Stimulated activated CD8-positive, alpha-beta memory T cell treated with anti-CD3 and anti-CD28 coated beads, Interleukin-12 subunit alpha, Interleukin-12 subunit beta, amount 100 ng/mL, for 4 hours (primary cell): Measurements from ENCODE around the gene NFYB.

ENCODE experiments used
- DNase-seq: peaks from one replicate; pipeline ENCODE4 v3.0.0-alpha.2; 2020; ENCODE audit warnings: low read depth

The NFYB gene

DNA sequence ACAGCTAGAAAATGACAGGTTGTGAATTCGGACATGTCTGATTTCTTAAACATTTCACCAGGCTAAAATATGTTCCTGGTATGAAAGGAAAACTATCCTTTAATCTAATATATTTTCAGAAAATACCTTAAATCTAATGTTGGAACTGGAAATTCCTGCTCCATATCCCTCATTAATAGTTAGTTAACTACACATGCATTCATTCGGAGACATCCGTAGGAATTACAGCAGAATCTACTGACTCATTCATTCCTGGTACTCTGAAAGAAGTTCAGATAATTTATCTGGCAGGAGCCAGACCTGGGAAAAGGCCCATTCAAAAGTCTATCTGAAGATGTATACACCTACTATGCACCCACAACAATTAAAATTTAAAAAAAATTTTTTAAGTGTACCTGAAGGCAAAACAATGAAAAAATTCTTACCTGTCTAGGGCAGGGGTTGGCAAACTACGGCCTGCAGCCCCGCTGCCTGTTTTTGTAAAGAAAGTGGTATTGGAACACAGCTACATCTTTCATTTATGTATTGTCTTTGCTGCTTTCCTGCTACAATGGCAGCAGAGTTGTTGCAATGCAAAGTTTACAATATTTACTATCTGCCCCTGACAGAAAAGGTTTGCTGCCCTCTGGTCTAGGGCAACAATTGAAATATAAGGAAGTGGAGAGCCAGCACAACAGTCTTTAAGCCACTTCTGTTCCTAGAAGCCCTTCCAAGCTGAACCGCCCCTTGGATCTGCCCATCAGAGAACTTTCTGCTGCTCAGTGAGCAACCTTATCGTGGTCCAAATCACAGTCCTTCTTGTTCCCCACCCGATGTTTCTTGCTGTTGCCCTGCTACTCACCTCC lies 17.9 kb upstream of the NFYB start:
- no peak for DNase-seq

DNA sequence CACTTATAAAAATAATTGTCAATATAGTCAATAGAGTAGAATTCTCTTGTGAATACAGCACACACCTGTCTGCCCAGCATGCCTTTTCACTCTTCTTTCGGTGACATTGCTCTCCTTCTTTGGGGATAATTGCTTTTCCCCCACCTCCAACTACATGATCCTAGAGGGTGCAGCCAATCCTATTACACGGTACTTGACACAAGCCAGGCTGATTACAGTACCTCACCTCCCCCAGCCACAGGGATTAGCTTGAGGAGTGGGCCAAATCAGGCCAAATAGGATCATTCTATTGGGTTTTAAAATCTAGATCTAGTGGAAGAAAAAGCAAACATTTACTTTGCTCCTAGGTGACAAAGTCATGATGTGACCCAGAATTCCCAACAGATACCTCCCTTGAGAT lies 16.8 kb upstream of the NFYB start:
- no peak for DNase-seq

DNA sequence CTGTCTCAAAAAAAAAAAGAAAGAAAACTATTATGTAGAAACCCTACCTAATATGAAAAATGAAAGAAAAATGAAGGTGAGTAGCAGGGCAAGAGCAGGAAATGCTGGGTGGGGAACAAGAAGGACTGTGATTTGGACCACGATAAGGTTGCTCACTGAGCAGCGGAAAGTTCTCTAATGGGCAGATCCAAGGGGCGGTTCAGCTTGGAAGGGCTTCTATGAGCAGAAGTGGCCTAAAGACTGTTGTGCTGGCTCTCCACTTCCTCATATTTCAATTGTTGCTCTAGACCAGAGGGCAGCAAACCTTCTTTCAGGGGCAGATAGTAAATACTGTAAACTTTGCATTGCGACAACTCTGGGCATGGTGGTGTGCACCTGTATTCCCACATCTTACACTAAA lies 16.3 kb upstream of the NFYB start:
- no peak for DNase-seq

DNA sequence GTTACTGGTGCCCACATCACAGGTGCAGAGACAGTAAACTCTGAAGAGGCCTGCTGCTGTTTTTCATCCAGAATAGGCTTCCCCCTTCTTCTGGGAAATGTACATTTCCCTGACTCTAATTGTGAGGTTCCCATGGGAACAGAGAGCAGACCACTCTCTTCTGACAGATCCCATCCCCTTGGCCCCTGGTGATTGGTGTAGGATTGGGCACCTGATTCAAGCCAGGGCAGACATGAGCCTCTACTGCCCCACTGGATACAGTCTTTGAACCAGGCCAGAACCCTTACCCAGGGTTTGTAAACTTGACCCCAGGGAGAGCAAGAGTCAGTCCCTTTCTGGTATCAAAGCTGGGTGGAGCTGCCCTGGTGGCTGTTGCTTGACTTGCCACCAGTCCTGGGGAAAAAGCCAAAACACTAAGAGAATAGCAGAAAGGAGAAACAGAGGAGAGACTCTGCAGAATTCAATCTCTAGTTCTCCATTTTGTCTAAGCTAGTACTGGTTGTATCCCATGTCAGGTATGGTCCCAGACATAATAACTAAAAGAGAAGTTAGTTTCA lies 14.8 kb upstream of the NFYB start:
- no peak for DNase-seq

DNA sequence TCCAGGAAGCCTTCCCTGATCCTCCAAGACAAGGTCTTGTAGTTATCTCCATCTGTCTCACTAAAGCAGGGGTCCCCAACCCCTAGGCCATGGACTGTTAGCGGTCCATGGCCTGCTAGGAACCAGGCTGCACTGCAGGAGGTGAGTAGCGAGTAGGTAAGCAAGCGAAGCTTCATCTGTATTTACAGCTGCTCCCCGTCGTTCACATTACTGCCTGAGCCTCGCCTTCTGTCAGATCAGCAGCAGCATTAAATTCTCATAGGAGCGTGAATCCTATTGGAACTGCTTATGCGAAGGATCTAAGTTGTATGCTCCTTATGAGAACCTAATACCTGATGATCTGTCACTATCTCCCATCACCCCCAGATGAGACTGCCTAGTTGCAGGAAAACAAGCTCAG lies 12.4 kb upstream of the NFYB start:
- no peak for DNase-seq

DNA sequence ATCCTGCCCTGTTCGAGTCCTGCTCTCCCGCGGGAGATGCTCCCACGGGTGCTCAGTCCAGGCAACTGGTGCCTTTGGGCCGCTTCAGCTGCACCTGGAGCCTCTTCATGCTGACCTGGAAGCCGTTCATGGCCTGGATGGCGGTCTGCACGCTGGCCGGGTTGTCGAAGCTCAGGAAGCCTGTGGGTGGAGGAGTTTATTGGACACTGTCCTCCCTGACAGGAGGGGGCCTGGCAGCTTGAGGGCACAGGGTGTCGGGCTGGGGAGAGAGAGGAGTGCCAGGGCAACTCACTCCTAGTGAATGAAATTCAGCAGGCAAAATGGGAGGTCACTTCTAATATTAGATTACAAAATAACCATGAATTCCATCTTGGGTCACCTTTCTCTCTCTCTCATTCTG lies 9.3 kb upstream of the NFYB start:
- DNase-seq = no peak

DNA sequence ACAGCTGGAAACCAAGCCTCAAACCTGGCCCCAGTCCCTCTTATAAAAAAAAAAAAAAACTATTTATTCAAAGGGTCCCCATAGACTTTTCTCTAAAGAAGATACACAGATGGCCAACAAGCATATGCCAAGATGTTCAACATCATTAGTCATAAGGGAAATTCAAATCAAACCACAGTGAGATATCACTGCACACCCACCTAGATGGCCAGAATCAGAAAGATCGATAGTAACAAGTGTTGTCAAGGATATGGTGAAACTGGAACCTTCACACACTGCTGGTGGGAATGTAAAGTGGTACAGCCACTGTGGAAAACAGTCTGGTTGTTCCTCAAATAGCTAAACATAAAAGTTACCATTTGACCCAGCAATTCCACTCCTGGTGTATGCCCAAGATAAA lies 5.9 kb upstream of the NFYB start:
- no peak for DNase-seq

DNA sequence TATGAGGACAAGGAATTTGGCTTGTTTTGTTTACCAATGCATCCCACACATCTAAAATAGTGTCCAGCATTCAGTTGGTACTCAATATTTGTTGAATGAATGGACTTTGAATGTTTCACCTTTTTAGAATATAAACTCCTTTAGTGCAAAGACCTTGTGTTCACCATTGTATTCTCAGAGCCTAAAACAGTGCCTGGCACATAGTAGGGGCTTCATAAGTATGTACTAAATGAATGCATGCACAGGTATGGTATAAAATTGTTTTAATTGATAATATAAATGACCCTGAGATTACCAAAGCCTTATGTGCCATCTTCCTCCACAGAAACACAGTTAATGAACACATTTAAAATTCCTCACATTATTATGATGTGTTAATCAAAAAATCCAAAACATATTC lies 5.0 kb upstream of the NFYB start:
- no peak for DNase-seq

DNA sequence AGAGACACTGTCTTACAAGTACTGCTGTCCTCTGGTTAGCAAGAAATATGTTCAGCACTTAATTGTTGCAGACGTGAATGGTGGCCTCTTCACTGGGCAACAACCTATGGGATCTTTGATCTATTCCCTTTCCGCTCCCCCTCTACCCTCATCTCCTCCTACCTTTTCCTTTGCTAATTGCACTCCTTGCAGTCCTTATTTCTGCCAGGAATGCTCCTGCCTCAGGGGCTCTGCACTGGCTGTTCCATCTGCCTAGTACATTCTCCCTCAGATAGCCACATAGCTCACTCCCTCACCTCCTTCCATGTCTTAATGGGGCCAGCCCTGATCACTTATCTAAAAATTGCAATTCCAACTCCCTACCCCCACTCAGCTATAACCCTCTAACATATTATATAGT lies 4.5 kb upstream of the NFYB start:
- no peak for DNase-seq

DNA sequence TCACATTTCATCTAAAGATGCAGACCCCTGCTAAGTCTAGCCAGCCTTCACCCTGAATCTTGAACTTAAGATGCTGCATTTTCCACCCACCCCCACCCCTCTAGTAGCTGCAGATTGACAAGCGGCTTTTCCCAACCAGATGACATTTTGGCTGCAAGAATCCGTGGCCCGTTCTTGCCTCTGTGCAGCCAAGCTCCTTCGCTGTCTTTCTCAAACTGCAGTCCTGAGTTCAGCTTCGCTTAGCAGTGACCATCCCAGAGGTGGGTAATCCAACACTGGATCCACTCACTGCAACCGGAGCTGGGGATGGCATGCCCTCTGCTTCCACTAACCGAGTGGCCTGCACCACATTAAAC lies 765 bp upstream of the NFYB start:
- no peak for DNase-seq

DNA sequence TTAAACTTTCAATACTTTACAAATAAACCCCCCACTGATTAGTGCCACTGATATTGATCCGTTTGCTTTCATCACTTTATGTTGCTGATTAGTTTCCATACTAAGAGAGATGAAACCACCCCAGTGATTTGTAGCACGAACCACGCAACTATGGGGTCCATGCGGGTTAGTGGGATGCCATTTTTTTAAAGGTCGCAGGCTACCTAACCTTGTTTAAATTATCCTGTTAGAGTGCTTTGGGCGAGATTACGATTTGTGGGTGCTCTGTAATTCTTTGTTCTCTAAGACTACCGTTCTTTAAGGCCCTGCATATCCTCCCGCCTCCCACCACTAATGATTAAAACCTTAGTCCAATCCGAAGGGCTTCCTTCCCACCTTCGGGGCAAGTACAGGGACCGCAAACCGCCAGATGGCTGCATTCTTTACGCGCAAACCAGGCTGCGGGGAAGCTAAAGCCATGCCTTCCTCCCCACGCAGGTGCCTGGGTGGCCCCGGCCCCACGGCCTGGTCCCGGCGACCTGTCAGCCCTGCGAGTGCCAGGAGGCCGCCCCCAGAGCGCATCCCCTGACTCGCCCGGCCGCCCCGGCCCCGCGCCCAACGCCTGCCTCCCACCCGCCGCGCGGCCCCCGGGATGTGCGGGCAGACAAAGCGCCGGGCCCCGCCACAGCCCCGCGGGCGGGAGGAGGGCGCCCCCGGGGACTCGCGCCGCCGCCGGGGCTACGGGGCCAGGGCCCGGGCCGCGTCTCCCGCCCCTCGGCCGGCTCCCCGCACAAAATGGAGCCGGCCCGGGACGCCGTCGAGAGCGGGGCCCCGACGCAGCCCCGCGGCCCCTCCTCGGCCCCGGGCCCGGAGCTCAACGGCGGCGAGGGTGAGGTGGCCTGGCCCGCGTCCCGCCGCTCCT lies 759 bp downstream of the NFYB start:
- peak; percentile 32 for DNase-seq

DNA sequence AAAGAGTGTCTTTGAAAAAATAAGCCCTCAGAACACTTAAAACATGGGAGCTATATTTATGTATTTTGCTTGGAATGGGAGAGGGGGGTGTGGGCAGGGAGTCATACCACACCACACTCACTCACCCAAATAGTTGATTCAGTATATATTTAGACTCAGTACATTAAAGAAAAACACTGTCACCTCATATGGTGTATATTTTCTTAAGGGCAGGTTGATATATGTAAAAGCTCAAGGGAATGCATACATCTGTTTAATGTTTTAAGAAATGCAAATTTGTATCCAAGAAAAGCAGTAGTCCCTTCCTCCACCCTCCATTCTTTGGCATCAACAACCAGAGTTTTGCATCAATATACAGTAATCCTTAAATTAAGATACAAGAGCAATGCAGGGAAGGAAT lies 1.4 kb downstream of the NFYB start:
- DNase-seq = no peak

DNA sequence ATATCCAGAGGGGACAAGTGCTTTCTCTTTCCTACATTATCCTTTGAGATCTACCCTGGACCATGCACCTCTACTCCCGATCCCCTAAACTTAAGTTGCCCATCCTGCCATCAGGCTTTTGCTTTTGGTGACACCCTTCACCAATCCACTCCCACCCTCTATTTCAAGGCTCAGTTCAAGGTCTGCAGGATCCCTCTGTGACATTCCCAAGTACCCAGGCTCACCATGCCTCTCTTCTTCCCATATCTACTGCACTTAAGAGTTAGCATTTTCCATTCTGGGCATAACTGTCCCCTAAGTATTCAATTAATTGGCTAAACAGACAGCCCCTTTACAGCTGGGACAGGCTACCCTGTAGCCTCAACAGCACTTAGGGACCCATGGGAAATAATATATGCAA lies 3.1 kb downstream of the NFYB start:
- no peak for DNase-seq

DNA sequence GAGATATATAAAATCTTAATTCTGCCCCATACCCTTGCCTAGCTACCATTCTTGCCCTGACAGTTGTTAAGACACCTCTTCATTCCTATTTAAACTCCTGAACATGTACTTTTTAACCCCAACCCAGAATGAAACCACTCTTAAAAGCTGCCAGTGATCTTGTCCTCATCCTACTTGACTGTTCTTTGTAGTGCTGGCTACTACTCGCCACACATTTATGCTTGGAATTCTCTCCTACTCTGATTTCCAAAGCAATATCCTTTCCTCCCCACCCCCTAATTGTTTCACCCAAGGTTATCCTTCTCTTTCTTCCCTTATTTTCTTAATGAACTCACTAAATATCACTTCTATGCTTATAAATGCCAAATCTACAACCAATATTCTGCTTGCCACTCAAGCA lies 4.1 kb downstream of the NFYB start:
- DNase-seq = no peak

DNA sequence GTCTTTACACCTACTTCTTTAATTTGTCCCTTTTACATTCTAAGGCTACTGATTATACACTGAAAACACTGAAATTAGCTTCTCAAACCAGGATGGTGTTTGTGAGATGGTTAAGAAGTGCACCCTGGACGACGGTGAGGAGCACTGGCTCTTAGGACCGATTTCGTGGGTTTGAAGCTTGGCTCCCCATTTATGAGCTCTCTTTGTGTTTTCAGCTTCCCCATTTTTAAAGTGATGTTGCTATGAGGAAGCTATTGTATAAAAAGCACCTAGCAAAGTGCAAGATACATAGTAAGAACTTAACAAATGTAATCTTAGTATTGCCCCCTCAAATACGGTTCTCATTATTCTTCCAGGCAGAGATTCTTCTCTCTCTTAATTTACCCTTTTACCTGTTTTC lies 4.7 kb downstream of the NFYB start:
- DNase-seq = no peak

DNA sequence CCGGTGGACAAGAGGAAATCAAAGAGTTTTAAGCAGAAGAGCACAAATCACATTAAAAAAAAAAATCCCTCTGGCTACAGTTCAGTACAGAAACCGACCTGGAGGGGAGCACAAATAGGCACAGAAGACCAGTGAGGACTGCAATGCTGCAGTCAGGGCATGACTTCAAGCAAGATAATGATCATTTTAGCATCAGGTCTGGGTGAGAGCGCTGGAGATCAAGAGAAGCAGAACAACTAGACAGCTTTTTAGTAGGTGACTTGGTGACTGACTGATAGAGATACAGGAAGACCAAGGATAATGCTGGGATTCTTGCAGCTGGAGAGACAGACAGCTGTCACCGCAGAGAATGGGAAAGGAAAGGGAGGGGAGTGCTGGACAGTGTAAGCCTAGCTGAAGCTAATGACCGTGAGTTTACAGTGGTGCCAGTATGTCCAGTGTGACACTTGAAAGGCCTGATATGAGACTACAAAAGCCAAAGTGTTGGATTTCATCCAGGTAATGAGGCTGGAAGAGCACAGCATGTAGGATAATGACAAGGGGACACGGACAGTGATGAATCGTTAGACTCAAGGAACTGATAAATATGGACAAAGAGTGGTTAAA lies 5.6 kb downstream of the NFYB start:
- no peak for DNase-seq

DNA sequence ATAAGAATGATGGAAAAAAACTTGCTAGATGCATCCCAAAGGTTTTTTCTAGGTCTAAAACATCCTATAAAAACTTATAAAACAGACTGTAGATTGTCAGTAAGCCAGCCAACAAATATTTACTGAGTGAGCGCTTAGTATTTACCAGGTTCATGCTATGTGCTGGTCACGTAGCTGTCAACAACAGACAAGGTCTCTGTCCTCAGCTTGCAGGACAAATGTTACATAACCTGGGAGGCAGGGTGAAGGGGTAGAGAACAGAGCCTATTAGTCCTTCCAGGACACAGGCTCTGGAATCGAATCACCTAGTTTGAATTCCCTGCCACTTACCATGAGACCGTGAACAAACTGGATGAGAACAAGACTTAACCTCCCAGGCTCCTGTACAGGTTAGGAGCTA lies 6.4 kb downstream of the NFYB start:
- DNase-seq = no peak

DNA sequence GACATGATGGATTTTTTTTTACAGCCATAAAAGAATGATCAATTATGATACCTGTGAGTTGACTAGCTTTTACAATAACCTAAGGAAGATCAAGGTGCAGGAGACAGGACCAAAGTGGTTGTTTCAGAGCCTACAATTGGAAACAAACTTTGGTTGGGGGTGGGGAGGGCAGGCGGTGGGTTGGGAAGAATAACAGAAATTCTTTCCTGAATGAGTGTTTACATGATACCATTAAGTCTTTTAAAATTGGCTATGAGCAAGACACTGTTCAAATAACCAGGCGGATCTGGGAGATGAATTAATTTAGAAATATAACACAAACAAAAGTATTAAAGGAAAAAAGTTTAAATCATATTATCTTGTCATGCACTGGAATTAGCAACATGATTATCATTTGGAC lies 7.2 kb downstream of the NFYB start:
- DNase-seq = no peak

DNA sequence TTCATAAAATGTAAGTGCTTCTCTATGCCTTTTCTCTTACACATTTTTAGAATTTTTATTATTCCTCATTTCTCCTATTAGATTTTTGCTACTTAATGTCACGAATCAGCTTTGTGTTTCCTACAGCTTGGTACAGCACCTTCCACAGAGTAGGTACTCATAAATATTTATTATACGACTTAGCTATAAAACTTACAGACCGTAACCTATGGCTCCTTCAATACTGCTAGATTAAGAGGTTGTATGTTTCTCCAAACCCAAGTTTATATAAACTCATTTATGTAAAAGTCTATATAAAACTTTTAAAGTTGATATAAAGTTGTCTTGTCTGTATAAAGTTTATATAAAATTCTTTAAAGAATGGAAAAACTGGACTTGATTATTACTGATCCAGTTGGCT lies 11.5 kb downstream of the NFYB start:
- no peak for DNase-seq

DNA sequence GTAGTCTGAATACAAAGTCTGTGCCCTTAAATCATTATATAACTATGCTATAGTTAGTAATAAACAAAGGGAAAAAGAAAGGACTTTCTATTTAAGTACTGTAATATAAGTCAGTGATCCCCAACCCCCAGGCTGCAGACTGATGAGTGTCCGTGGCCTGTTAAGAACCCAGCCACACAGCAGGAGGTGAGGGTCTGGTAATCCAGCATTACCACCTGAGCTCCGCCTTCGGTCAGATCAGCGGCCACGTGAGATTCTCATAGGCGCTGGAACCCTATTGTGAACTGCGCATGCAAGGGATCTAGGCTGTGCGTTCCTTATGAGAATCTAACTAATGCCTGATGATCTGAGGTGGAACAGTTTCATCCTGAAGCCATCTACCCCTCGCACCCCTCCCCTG lies 15.7 kb downstream of the NFYB start:
- no peak for DNase-seq

DNA sequence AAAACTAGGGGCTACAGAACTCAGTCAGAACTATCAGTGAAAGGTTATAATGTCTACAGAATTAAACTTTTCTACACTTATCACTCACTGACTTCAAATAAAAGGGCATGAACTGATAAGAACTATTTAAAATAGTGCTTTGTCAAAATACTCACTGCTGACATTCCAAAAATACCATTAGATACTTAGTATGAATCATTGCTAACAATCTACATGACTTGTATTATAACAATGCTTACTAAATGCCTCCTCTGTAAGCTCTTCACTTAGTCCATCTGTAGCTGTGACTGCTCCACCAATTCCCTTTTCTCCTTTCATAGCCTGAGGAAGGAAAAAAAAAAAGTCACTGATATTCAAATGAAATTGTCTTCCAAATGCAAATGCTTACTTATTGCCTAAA lies 17.0 kb downstream of the NFYB start:
- no peak for DNase-seq

DNA sequence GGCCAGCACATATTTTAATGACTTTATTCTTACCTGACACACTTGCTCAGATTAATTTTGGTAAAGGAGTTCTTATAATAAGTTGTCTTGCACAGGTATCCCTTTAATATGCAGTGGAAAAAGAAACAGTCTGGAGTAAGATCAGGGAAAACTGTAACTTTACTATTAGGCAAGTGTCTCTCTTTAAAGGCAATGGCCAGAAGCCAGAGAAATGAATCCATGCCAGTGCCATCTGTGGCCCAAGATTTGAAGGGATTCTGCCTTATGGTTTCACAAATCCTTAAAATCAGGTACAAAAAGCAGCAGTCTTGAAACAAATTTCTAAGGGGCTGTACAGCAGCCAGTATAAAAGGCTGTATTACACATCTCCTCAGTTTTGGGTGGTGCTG lies 22.4 kb downstream of the NFYB start:
- no peak for DNase-seq
